NCI-H1092 treated with DMSO at 0.1 percent for 48 hours (cell line): ENCODE measurements around the gene RSAD2.
"Not testable (repeated sequence)": the region's sequence is repeated elsewhere in the genome, so short reads cannot be mapped to it uniquely, and the experiment has no call there.

Experiments
- DNase-seq: peaks from one replicate; lab custom pipeline; 2025; lab: John Stamatoyannopoulos, UW

The RSAD2 gene

DNA sequence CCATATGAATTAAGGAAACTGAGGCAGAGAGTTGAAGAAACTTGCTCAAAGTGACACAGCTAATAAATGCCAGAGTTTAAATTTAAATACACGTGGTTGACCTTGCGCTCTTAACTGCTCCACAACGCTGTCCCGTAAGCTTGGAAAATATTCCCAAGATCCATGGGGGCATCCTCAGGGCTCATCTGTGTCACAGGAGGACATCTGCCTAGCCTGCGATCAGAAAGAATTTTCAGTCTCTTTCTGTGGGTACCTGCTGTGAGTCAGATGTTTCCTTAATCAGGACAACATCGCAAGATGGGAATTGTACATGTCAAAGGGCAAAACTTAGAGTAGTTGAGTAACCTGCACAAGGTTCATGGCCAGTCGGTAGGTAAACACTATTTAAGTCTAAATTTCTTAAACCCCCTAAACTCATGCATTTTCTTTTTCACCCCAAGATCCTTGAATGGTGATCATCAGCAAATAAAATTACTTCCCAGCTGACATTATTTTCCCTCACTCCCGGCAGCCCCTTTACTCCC is 13.3 kb upstream of the RSAD2 start:
- no peak for DNase-seq

DNA sequence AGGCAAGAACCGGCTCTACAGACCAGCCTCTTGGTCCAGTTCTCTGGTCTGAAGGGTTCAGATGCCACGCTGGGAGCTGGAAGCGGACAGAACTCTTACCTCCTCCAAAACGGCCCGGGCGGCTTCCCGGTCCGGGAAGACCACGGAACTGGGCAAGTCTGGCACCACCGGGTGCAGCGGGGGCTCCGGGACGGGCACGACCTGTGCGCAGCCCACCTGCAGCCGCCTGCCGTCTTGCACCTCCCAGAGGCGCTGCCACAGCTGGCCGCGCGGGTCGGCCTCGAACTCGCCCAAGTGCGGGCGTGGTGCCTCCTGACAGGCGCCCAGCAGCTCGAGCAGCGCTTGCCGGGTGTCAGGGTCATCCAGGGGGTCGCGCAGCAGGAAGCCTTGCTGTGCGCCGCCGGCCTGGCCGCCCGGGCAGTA is 12.6 kb upstream of the RSAD2 start:
- DNase-seq, result no peak

DNA sequence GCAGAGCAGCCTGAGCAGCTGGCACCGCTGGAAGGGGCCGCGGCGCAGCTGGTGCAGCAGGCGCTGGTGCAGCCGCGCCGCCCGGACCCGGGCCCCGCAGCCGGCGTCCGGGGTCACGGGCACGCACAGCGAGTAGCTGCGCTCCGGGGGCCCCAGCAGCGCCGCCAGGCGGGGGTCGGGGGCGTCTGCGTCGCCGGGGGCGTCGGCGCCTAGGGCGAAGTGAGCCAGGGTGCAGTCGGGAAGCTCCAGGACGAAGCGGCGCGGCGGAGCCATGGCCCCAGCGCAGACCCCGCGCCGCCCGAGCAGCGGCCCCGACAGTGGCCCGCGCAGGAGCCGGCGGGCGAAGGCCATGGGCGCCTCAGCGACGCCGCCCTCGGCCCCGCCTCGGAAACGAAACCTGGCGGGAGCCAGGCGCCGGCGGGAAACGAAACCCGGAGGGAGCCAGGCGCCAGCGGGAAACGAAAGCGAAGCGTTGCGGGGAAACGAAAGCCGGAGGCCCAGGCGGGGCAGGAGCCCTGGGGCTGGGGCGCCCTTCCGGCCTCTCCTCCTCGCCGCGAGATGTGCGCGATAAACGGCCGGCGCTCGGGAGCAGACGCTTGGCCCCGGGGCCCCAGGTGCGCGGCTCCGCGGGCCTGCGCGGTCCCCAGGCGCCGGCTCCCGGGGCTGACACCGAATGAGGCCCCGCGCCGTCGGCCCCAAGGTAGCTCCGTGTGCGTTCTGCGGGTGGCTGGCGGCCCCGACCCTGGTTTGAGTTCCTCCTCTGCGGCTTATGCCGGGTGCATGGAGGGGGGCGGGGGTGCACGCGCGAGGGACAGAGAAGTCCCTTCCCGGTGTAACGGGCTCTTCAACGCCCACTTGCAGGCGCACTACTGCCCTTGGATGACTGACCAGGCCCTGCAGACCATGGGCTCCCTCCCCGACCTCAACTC is 12.0 kb upstream of the RSAD2 start, which contains the start of gene CMPK2:
Gene CMPK2 (minus strand): TSS at position 562 of the 929 bp plus-strand sequence. CDS start 211 bp downstream, at position 351.
- peak; percentile 65 for DNase-seq

DNA sequence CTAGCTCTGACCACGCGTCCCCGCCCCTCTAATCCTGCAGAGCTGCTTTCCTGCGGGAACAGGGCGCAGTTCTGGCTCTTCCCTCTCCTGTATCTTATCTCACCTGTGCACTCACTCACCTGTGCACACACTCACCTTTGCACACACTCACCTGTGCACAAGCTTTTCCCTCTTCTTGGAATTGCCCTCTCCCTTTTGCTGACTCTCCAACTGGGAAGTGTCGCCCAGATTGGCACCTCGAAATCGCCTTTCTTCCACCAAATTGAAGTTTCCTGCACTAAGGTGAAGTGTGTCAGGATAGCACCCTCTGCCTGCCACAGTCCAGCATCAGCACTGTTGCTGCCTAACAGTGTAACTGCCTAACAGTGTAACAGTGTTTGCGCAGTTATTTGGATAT is 11.3 kb upstream of the RSAD2 start:
- peak; percentile 65 for DNase-seq

DNA sequence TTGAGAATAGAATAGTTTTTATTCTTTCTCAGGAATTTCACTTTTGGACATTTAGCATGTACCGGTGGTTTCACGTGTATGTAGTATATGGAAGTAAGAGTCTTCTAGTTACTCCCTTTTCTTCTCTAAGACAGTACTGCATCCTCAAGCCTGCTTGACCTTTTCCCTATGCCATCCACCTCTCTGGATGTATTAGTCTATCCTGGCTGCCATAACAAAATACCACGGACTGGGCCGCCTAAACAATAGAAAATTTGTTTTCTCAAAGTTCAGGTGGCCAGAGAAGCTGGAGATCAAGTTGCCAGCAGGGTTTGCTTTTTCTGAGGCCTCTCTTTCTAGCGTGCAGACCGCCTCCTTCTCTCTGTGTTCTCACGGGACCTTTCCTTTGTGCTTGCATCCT is 10.6 kb upstream of the RSAD2 start:
- DNase-seq, result no peak

DNA sequence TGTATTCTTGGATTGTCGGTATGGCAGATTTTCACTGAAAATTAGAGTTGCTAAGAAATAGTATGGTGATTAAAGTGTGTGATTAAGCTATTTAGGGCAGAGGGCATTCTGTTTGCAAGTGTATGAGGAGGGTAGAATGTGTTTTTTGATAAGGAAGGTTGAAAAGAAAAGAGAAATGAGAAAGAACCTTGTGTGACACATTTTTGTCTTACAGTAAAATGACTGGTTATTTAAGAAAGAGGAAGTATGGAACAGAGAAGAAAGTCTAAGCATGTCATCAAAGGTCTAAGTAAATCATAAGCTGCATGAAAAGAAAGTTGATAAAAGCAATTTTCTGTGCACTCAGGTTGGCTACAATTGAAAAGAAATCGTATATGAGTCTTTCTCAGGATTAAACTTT is 5.2 kb upstream of the RSAD2 start:
- no peak for DNase-seq

DNA sequence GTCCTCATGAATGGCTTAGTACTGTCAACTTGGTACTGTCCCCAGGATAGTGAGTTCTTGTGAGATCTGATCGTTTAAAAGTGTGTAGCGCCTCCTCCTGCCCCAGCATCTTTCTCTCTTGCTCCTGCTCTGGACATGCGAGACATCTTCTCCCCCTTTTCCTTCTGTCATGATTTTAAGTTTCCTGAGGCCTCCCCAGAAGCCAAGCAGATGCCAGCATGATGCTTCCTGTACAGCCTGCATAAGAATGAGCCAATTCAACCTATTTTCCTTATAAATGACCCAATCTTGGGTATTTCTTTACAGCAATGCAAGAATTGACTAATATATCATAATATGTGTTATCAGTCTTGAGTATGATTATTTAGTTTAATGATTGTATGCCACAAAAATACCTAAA is 3.5 kb upstream of the RSAD2 start:
- no peak for DNase-seq

DNA sequence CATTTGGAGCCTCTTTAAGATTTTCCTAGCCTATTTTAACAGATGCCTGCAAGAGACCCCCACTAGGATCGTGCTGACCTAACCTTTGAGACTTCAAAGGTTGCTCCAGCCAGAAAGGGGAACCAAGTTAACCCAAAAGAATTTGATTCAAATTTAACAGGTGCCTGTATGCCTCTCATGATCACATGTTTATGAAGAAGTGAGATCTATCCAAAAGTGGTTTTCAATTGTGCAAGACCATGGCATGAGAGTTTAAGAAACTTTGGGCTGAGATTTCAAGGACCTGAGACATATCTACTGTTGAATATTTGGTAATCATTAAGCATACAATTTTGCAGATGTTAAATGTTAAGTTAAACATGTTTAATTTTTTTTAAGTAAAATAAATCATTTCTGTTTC is 1.3 kb upstream of the RSAD2 start:
- DNase-seq, result no peak

DNA sequence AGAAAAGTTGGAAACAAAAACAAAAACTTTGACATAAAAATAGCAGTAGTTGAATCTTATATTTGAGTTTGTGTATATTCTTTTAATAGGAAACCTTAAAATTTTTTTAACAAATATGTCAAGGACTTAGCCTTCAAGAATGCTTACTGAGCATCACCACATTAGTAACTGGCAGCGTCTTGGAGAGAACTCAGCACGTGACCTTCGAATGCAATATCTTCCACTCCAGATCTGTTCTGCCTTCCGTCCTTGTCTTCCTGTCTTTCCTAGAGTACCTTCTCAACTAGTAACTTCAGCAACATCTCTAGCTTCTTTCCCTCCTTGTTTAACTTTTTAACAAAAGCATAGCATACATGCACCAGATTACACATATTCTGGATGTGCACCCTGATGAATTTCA is 972 bp downstream of the RSAD2 start:
- DNase-seq, result no peak

DNA sequence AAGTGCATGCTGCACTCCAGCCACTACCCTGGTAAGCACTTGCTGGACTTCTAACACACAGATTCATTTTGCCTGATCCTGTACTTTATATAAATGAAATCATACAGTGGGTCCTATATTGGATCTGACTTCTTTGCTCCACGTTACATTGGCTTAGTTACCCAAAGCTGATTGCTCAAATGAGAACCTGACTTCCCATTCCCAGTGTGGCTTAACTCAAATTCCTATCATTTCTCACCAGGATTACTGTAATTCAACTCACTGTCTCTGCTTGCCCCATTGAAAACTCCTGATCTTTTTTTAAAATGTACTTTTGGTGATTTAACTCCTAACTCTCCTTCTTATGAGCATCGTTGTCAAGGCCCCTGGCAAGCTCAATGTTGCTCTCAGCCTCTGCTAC is 1.4 kb downstream of the RSAD2 start:
- DNase-seq, result no peak

DNA sequence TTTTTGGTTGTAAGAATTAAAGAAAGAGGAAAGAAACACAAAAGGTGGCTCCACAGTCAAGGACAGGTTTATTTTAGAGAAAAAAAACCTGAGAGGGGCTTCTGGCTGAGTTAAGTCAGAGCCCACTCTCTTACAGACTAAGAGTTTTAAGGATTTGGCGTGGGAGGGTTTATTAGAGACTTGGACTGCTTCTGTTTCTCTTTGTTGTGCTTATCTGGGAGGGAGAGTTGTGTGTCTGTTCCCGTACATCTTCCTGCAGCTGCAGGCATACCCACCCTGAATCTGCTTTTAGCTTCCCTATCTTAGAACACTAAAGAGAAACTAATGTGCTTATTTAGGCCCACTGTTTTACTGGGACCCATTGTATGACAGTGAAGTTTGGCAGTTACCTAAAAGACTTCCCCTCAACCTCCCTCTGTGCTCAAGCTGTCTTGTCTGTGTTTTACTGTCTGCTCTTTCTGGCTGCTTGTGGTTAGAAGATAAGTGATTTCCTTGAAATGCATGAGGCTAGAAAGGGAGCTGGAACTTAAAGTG is 2.7 kb downstream of the RSAD2 start:
- DNase-seq, result no peak

DNA sequence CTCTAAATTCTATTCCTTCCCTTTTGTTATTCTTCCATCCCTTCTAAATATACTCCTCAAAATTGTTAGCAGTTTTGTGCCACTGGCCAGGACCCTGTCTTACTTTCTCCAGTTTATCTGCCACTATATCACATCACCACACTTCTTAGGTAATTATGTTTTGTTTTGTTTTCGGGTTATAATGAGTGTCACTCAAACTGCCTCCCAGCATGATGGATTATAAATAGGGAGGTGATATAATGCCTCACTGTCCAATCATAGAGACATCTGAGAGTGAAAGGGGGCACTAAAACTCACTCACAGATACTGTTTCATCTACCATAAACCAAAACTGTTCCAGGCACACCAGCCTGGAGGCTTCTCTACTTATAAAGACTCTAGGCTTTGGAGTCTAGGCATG is 3.5 kb downstream of the RSAD2 start:
- DNase-seq, result no peak

DNA sequence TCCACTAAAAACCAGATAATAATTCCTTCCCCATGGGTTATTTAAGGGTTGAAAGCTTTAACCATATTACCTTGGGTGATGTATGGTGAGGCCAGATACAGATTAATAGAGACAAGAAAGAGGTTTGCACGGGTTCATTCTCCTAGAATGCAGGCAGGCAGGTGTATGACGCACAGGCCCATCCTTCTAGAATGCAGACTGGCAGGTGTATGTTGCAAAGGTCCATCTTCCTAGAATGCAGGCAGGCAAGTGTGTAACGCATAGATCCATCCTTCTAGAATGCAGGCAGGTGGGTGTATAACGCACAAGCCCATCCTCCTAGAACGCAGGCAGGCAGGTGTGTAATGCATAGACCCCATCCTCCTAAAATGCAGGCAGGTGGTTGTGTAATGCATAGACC is 3.9 kb downstream of the RSAD2 start:
- DNase-seq, result no peak

DNA sequence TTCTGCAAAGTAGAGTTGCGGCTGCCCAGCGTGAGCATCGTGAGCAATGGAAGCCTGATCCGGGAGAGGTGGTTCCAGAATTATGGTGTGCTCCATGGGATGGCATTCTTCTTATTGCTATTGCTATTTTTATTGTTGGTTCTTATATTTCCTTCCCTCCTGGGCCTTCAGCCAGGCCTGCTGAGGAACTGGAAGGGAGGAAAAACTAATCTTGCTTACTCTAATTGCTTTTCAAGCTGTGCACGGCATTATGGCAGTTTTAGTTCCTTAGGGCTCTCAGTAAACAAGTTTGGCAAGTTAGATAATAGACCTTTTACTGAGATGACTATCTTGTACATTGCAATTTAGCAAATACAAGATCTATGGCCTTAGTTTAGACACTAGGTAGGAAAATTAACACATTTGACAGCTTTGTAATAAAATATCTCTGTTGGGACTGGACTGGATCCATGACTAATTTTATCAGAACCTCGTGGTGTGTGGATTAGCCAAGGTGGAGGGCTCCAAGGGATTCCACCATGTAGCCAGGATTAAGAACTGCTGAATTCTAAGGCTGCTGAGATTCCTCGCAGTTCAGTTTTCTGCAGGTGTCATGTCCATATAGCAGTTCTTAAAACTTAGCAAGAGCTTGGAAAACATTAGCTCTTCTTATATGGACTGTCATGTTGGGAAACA is 6.0 kb downstream of the RSAD2 start:
- DNase-seq, result no peak

DNA sequence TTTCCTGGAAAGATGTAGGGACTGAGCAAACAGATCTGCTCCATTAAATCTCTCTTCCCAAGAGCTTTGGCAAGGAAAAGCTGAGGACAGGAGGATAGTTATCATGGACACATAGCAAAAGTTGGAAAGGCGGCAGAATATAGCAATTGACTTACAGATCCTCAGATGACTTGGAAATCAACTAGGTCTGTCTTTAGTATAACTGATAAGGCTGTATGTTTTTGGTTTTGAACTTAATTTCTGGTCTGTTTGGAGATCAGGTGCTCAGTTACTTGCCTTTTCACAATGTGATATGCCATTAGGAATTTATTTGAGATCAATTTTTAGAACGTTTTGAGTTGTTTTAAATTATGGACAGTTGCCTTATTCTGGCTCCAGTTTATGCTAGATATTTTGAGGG is 8.0 kb downstream of the RSAD2 start:
- no peak for DNase-seq

DNA sequence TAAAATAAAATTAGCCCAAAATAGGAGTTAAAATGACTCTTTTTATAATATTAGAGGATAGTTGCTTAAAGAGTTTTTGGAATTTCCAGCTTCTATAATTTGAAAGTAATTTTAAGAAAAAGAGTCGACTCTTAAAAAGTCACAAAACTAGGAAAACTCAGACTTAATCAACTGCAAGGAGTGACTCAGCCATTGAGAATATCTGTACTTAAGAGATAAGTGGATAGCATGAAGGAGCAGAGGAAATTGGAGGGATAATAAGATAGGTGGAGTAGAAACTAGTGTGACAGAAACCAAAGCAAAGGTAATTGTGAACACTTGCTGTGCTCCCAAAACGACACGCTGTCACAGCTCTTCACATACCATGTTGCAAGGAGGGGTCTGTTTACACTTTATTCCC is 8.4 kb downstream of the RSAD2 start:
- DNase-seq, result no peak

DNA sequence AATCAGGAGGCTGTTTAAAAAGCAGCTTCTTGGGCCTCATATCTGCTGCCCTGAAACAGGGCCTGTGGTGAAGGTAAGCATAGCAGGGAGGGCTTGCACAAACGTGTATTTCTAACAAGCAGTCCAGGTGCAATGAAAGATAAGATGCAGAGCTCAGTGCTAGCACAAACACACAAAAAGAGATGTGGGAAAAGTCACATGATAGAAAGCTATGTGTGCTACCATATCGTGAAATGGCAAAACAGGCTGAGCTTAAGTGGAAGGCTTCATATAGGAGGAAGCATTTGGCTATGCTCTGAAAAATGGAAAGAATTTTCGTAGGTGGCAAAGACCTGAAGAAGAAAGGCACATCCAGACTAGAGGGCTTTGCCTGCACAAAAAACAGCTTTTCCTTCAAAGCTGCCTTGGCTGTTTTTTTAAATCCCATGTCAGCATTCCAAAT is 10.2 kb downstream of the RSAD2 start:
- no peak for DNase-seq

DNA sequence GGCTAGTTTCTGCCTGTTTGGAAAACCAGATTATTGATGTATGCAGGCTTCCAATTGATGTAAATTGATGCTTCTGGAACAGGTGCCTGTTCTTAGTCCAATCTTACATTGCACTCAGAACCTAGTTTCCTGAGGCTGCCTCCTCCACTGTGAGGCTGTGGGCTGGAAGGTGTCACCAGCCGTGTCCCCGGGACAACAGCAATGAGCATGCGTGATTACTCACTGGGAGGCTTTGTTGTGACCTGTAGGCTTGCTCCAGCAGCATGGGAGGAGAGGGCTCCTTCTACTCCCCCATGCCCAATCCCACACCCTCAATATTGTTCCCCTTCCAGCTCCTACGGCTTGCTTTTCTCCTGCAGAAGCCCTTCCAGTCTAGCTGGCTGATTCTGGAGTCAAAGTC is 11.1 kb downstream of the RSAD2 start:
- DNase-seq, result no peak

DNA sequence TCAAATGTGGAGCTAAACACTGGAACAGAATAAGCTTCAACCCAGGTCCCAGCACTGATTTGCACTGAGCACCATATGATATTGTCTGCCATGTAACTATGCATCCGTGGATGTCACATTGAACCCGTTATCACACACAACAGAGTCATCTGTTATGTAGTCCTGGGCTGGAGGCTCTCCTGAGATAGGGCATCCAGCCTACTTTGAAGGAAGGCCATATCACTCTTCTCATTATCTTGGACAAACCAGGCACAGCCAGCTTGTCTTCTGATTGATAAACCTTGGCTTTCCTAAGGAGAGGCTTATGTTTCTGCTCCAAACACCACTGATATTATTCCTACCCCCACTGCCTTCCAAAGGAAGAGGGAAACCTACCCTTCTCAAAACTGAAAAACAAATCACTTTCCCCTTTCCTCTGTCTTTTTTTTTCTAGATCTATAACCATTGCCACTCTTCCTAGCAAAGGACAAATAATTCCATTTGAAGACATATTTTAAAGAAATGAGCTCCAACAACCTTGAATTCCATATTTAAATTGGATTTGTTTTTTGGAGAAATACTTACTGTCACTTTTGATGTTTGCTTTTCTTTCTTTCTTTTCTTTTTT is 16.4 kb downstream of the RSAD2 start:
- DNase-seq, result no peak

DNA sequence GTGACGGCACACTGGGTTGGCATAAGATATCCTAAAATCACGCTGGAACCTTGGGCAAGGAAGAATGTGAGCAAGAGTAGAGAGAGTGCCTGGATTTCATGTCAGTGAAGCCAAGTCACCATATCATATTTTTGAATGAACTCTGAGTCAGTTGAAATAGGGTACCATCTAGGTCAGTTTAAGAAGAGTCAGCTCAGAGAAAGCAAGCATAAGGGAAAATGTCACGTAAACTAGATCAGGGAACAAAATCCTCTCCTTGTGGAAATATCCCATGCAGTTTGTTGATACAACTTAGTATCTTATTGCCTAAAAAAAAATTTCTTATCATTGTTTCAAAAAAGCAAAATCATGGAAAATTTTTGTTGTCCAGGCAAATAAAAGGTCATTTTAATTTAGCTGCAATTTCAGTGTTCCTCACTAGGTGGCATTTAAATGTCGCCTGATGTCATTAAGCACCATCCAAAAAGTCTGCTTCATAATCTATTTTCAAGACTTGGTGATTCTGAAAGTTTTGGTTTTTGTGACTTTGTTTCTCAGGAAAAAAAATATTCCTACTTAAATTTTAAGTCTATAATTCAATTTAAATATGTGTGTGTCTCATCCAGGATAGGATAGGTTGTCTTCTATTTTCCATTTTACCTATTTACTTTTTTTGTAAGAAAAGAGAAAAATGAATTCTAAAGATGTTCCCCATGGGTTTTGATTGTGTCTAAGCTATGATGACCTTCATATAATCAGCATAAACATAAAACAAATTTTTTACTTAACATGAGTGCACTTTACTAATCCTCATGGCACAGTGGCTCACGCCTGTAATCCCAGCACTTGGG is 19.6 kb downstream of the RSAD2 start:
- DNase-seq, result peak; percentile 4

DNA sequence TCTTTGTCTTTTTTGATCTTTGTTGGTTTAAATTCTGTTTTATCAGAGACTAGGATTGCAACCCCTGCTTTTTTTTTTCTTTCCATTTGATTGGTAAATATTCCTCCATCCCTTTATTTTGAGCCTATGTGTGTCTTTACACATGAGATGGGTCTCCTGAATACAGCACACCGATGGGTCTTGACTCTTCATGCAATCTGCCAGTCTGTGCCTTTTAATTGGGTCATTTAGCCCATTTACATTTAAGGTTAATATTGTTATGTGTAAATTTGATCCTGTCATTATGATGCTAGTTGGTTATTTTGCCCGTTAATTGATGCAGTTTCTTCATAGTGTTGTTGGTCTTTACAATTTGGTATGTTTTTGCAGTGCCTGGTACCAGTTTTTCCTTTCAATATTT is 25.0 kb downstream of the RSAD2 start:
- DNase-seq, result not testable (repeated sequence)
